Fibroblast of mammary gland (primary cell): ENCODE measurements around the gene CLDN20.

ENCODE experiments used
- DNase-seq: peaks from one replicate; pipeline ENCODE4 v3.0.0-alpha.2; 2010; ENCODE audit warnings: low read depth
- H3K4me3 ChIP-seq: 2 replicates; pipeline ENCODE4 v1.5.1; 2011; ENCODE audit warnings: low read depth, mild to moderate bottlenecking, low read length, moderate library complexity; ENCODE audit not compliant: control insufficient read depth
- CTCF ChIP-seq: conservative IDR thresholded peaks from 2 replicates; pipeline ENCODE4 v1.5.1; 2011; ENCODE audit warnings: low read depth, low read length, inconsistent platforms; ENCODE audit not compliant: control insufficient read depth, insufficient read depth

CLDN20 gene

GRCh38 chr6:155324993-155325392 lies 61.2 kb downstream of the CLDN20 start:
- no peak overlapping the region for H3K4me3 ChIP-seq
- DNase-seq = no peak
- TF ChIP-seq CTCF = no peak

- H3K4me3 ChIP-seq = no peak overlapping the region
- DNase-seq = no peak
- no peak for TF ChIP-seq CTCF
Measured at GRCh38 chr6:155325700-155326516, 62.1 kb downstream of the CLDN20 start.
